Measurements from ENCODE around the gene PRPH.

PRPH gene

GRCh38 chr12:49346659-49347310, 51.8 kb downstream of the PRPH start, which contains the start of gene DNAJC22:
TSS of gene DNAJC22 (plus strand) at chr12:49346888. CDS start at chr12:49348873, 1,985 bp downstream.
- FAIRE-seq: no peak

- FAIRE-seq: no peak
Observed at GRCh38 chr12:49347311-49348193, 52.6 kb downstream of the PRPH start.

Measured in endometrium (tissue), 2 donors.